Tibial nerve (tissue), 4 donors: ENCODE results near the gene INHBB. TPM values are rescaled to one million over a fixed set of nuclear protein-coding genes. Genes with fewer than 3 reads are reported as not detected.

ENCODE experiments used
- DNase-seq, 2 donors: peaks; one replicate each; pipeline ENCODE4 v3.0.0-alpha.2; 2019; ENCODE audit warnings: low spot score in 2 of 2
- H3K27ac ChIP-seq, 4 donors: fragments of 200-600 bp; sonication (generic) in 3 of 4; one replicate each; pipeline ENCODE4 v1.5.1; 2017 to 2019; ENCODE audit warnings: mild to moderate bottlenecking in 1 of 4
- H3K27me3 ChIP-seq, 2 donors: fragments of 200-600 bp; sonication (generic) in 1 of 2; one replicate each; pipeline versions ENCODE4 v1.5.1 to v1.6.0; 2017 to 2019
- H3K36me3 ChIP-seq, 3 donors: fragments of 200-600 bp; sonication (generic); one replicate each; pipeline ENCODE4 v1.5.1; 2018 to 2019
- H3K4me1 ChIP-seq, 4 donors: fragments of 200-600 bp; sonication (generic) in 3 of 4; one replicate each; pipeline ENCODE4 v1.5.1; 2017 to 2019
- H3K4me3 ChIP-seq, 4 donors: fragments of 200-600 bp; sonication (generic) in 3 of 4; one replicate each; pipeline ENCODE4 v1.5.1; 2017 to 2019; ENCODE audit warnings: mild to moderate bottlenecking in 1 of 4, moderate library complexity in 1 of 4
- H3K9me3 ChIP-seq, 4 donors: fragments of 200-600 bp; sonication (generic) in 3 of 4; one replicate each; pipeline ENCODE4 v1.5.1; 2017 to 2019
- CTCF ChIP-seq, 5 experiments: fragments of 200-600 bp in 3 of 5; fragments of 450-650 bp in 2 of 5; sonication (generic) in 3 of 5; IDR thresholded peaks; one replicate each; pipeline ENCODE4 v1.5.1; 2016 to 2019; ENCODE audit warnings: antibody characterized with exemption in 5 of 5, mild to moderate bottlenecking in 3 of 5, moderate library complexity in 2 of 5
- EP300 ChIP-seq, 2 donors: sonication (generic); formaldehyde crosslinking; IDR thresholded peaks; one replicate each; pipeline ENCODE4 v1.6.1; 2017; ENCODE audit warnings: antibody characterized with exemption in 2 of 2, mild to moderate bottlenecking in 1 of 2
- POLR2A ChIP-seq, 2 donors: fragments of 450-650 bp; IDR thresholded peaks; one replicate each; pipeline ENCODE4 v1.6.1; 2017; ENCODE audit warnings: antibody characterized with exemption in 2 of 2, mild to moderate bottlenecking in 2 of 2, moderate library complexity in 2 of 2
- WGBS, 2 donors: methylation state at CpG; one replicate each; pipeline ENCODE4 v1.1.5; 2018; 5-methylcytosine and 5-hydroxymethylcytosine counted together
- total RNA-seq, 4 donors: library from RNA; depleted of rRNA; stranded (reverse); fragments of >200 nt; gene quantifications; one replicate each; pipeline ENCODE4 v1.1.0, GENCODE V29; 2016

The INHBB gene
- total RNA-seq, 4 donors from 2014 or later, result 21.9 to 26.5 (median 24.3) TPM

GRCh38 chr2:120376679-120377640, 31.0 kb downstream of the INHBB start:
- 63 to 74% methylated on average over 19 of the region's 19 CpGs for WGBS, 2 donors

GRCh38 chr2:120378605-120379004, 32.7 kb downstream of the INHBB start:
- Histone ChIP-seq H3K4me3 (no peak overlapping the region), H3K9me3 (peaks cover 0 to 4% (median 0%) of the 10 kb centered on the region in 4 donors), H3K27ac (no peak overlapping the region), H3K4me1 (no peaks in the 10 kb centered on the region), H3K27me3 (peaks cover 0 to 7% of the 10 kb centered on the region in 2 donors), H3K36me3 (no peaks in the 10 kb centered on the region)
- 75 to 97% methylated on average over 3 of the region's 3 CpGs for WGBS, 2 donors
- no peak for TF ChIP-seq EP300 (IDR thresholded peaks at IDR 0.05)
- TF ChIP-seq CTCF (IDR thresholded peaks at IDR 0.05), result no peak
- TF ChIP-seq POLR2A (IDR thresholded peaks at IDR 0.05), result no peak
- no peak for DNase-seq

More at GRCh38 chr2:120376679-120377640, 31.0 kb downstream of the INHBB start:
- peaks cover 0 to 7% of the 10 kb centered on the region in 2 donors for H3K27me3 ChIP-seq
- no peaks in the 10 kb centered on the region for H3K4me1 ChIP-seq
- H3K9me3 ChIP-seq, result peaks cover 0 to 4% (median 0%) of the 10 kb centered on the region in 4 donors
- no peak overlapping the region for H3K27ac ChIP-seq
- H3K4me3 ChIP-seq, result no peak overlapping the region
- no peak for TF ChIP-seq EP300 (IDR thresholded peaks at IDR 0.05)
- TF ChIP-seq POLR2A (IDR thresholded peaks at IDR 0.05), result no peak
- TF ChIP-seq CTCF (IDR thresholded peaks at IDR 0.05), result no peak
- H3K36me3 ChIP-seq, result no peaks in the 10 kb centered on the region
- no peak for DNase-seq

GRCh38 chr2:120379916-120380893, 34.3 kb downstream of the INHBB start:
- no peak for DNase-seq
- 81 to 83% methylated on average over 20 to 21 of the region's 21 CpGs for WGBS, 2 donors
- peaks cover 0 to 7% of the 10 kb centered on the region in 2 donors for H3K27me3 ChIP-seq
- H3K4me3 ChIP-seq, result no peak overlapping the region
- H3K4me1 ChIP-seq, result no peaks in the 10 kb centered on the region
- TF ChIP-seq CTCF (IDR thresholded peaks at IDR 0.05) (no peak), EP300 (IDR thresholded peaks at IDR 0.05) (no peak), POLR2A (IDR thresholded peaks at IDR 0.05) (no peak)
- H3K27ac ChIP-seq, result no peak overlapping the region
- H3K9me3 ChIP-seq, result peaks cover 0 to 4% (median 0%) of the 10 kb centered on the region in 4 donors
- H3K36me3 ChIP-seq, result no peaks in the 10 kb centered on the region

- H3K36me3 ChIP-seq, result no peaks in the 10 kb centered on the region
- no peak for TF ChIP-seq POLR2A (IDR thresholded peaks at IDR 0.05)
- TF ChIP-seq CTCF (IDR thresholded peaks at IDR 0.05), result no peak
- TF ChIP-seq EP300 (IDR thresholded peaks at IDR 0.05), result no peak
- peaks cover 0 to 7% of the 10 kb centered on the region in 2 donors for H3K27me3 ChIP-seq
- H3K4me1 ChIP-seq, result no peaks in the 10 kb centered on the region
- no peak overlapping the region for H3K4me3 ChIP-seq
- no peak overlapping the region for H3K27ac ChIP-seq
- peaks cover 0 to 4% (median 0%) of the 10 kb centered on the region in 4 donors for H3K9me3 ChIP-seq
- no peak for DNase-seq
- WGBS, 2 donors, result 86 to 87% methylated on average over 6 of the region's 6 CpGs
Observed at GRCh38 chr2:120381192-120381591, 35.3 kb downstream of the INHBB start.
